ENCODE results near the gene EFTUD2. TPM values are rescaled to one million over a fixed set of nuclear protein-coding genes. Genes with fewer than 3 reads are reported as not detected.

The EFTUD2 gene
- total RNA-seq, 1 donor from 2014 or later, result 192 TPM

DNA sequence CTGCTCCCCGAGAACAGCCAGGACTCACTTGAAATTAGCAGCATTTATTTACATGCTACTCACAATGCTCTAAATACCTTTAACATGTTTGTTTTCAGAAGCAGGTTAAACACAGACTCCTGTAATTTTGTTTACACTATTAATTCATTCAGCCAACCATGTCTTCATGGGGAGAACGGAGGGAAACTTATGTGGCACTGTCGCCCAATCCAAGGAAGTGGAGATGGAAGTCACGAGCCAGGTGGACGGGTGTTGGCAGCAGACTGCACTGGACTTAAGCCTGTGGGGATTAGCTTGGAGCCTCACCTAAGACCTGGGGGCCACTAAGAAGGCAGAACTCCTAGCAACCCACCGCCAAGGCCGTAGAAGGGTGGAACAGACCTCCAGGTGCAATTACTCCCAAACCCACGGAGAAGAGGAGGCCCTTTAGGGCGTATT, 24.9 kb upstream of the EFTUD2 start:
- no peak overlapping the region for H3K4me3 Mint-ChIP-seq
- TF ChIP-seq, protein P1, sequence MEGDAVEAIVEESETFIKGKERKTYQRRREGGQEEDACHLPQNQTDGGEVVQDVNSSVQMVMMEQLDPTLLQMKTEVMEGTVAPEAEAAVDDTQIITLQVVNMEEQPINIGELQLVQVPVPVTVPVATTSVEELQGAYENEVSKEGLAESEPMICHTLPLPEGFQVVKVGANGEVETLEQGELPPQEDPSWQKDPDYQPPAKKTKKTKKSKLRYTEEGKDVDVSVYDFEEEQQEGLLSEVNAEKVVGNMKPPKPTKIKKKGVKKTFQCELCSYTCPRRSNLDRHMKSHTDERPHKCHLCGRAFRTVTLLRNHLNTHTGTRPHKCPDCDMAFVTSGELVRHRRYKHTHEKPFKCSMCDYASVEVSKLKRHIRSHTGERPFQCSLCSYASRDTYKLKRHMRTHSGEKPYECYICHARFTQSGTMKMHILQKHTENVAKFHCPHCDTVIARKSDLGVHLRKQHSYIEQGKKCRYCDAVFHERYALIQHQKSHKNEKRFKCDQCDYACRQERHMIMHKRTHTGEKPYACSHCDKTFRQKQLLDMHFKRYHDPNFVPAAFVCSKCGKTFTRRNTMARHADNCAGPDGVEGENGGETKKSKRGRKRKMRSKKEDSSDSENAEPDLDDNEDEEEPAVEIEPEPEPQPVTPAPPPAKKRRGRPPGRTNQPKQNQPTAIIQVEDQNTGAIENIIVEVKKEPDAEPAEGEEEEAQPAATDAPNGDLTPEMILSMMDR (IDR thresholded peaks at IDR 0.05), result no peak
- H3K9me3 Mint-ChIP-seq, result no peaks in the 10 kb centered on the region
- ATAC-seq (ENCODE audit: low read depth) (no peak), DNase-seq (no peak)
- ChIA-PET POLR2A (no interaction called here), CTCF (no interaction called here)
- no peak overlapping the region for H3K27ac Mint-ChIP-seq
- H3K4me1 Mint-ChIP-seq, result peaks cover 15% of the 10 kb centered on the region
- no peaks in the 10 kb centered on the region for H3K36me3 Mint-ChIP-seq (ENCODE audit: low read depth)
- intact Hi-C loops (cut with micrococcal nuclease), result loop anchor here (5.0 kb wide), 1 partner anchor 273 kb away; no protein-coding TSS in a partner anchor
- H3K27me3 Mint-ChIP-seq, result peaks cover 11% of the 10 kb centered on the region

DNA sequence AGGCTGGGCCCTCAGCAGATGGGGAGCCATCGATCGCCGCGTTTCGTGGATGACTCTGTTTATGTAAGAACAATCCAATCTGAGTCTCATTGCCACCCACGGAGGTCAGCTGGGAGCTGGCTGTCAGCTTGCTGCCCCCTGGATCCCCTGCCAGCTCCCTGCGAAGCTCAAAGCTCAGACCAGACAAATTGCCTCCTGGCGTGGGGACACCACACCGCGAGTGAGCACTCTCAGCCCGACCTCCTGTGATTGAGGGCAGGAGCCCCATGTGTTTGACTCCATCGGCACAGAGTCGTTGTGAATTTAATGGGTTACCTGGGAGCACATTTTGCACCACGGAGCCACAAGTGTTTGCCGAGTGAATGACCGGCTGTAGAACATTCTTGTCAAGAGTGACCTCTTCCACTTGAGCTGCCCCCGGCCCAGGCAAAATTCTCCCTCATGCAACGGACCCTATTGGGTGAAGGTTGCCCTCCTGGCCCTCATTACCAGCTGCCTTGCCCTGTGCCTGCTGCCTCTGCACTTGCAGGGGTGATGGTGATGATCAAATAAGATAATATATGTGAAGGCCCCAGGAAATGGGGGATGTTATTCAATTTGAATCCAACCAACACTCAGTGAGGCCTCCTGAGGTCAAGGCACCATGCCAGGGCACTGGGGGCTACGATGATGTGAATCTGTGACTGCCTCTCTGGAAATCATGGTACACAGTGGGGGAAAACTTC, 23.7 kb upstream of the EFTUD2 start:
- H3K4me3 Mint-ChIP-seq, result no peak overlapping the region
- H3K9me3 Mint-ChIP-seq, result no peaks in the 10 kb centered on the region
- no peaks in the 10 kb centered on the region for H3K36me3 Mint-ChIP-seq (ENCODE audit: low read depth)
- CTCF ChIA-PET, result no interaction called here
- H3K27me3 Mint-ChIP-seq, result peaks cover 11% of the 10 kb centered on the region
- peaks cover 15% of the 10 kb centered on the region for H3K4me1 Mint-ChIP-seq
- ATAC-seq (ENCODE audit: low read depth) (no peak), DNase-seq (no peak)
- POLR2A ChIA-PET, result no interaction called here
- H3K27ac Mint-ChIP-seq, result no peak overlapping the region
- intact Hi-C loops (cut with micrococcal nuclease), result loop anchor here (5.0 kb wide), 1 partner anchor 274 kb away; no protein-coding TSS in a partner anchor
- TF ChIP-seq, protein P1 (IDR thresholded peaks at IDR 0.05), result no peak

- H3K36me3 Mint-ChIP-seq (ENCODE audit: low read depth), result no peaks in the 10 kb centered on the region
- TF ChIP-seq, protein P1 (IDR thresholded peaks at IDR 0.05), result no peak
- H3K9me3 Mint-ChIP-seq, result no peaks in the 10 kb centered on the region
- no peak overlapping the region for H3K4me3 Mint-ChIP-seq
- peaks cover 15% of the 10 kb centered on the region for H3K4me1 Mint-ChIP-seq
- H3K27me3 Mint-ChIP-seq, result peaks cover 11% of the 10 kb centered on the region
- CTCF ChIA-PET, result no interaction called here
- H3K27ac Mint-ChIP-seq, result no peak overlapping the region
- DNase-seq (no peak), ATAC-seq (ENCODE audit: low read depth) (no peak)
- POLR2A ChIA-PET, result no interaction called here
- intact Hi-C loops (cut with micrococcal nuclease), result loop anchor here (5.0 kb wide), 1 partner anchor 275 kb away; no protein-coding TSS in a partner anchor
These were observed 22.9 kb upstream of the EFTUD2 start for GRCh38 chr17:44922136-44922535.

- TF ChIP-seq, protein P1 (IDR thresholded peaks at IDR 0.05), result no peak
- no peaks in the 10 kb centered on the region for H3K36me3 Mint-ChIP-seq (ENCODE audit: low read depth)
- no peak for DNase-seq
- H3K27me3 Mint-ChIP-seq, result peaks cover 12% of the 10 kb centered on the region
- H3K4me1 Mint-ChIP-seq, result peaks cover 15% of the 10 kb centered on the region
- intact Hi-C loops (cut with micrococcal nuclease), result loop anchor here (5.0 kb wide), 1 partner anchor 276 kb away; no protein-coding TSS in a partner anchor
- H3K4me3 Mint-ChIP-seq, result no peak overlapping the region
- H3K9me3 Mint-ChIP-seq, result no peaks in the 10 kb centered on the region
- no peak for ATAC-seq (ENCODE audit: low read depth)
- ChIA-PET CTCF (interaction anchor here (1.2 to 3.9 kb wide), 4 partner anchors 10 to 178 kb away, joined by 4 to 30 read pairs (median 18); no protein-coding TSS in a partner anchor), POLR2A (interaction anchor here (0.8 to 1.9 kb wide), 4 partner anchors 101 to 227 kb away, joined by 3 to 4 read pairs (median 4); partner anchors contain the start of genes HEXIM1 and NMT1)
- H3K27ac Mint-ChIP-seq, result no peak overlapping the region
These were observed 22.1 kb upstream of the EFTUD2 start for GRCh38 chr17:44921122-44921882.
